Measurements from ENCODE around the gene P2RX2.

The P2RX2 gene

GRCh38 chr12:132664206-132665148 lies 45.9 kb downstream of the P2RX2 start:
- Histone ChIP-seq H3K4me3 (ENCODE audit: low read length) (no peak overlapping the region), H3K27ac (ENCODE audit: low read depth, low read length) (no peak overlapping the region), H3K9me2 (replicated peaks; ENCODE audit: control insufficient read depth, low read length) (no peaks in the 10 kb centered on the region), H3K79me2 (ENCODE audit: control insufficient read depth, low read length) (0 out of 2 replicates have a peak, but pooled peaks cover 7% of the 10 kb centered on the region), H3K9me3 (ENCODE audit: control insufficient read depth, insufficient read depth, low read length) (no peaks in the 10 kb centered on the region), H3K4me2 (ENCODE audit: low read length) (no peak overlapping the region), H3K36me3 (ENCODE audit: control insufficient read depth, low read length) (peaks cover 98% of the 10 kb centered on the region), H3F3A (ENCODE audit: control insufficient read depth, insufficient read depth) (no peaks in the 10 kb centered on the region), H4K20me1 (ENCODE audit: control insufficient read depth, insufficient read depth, low read depth, low read length) (no peaks in the 10 kb centered on the region), H3K27me3 (ENCODE audit: control insufficient read depth, low read length) (no peaks in the 10 kb centered on the region), H3K4me1 (ENCODE audit: control insufficient read depth, low read length) (no peaks in the 10 kb centered on the region)
- TF ChIP-seq CTCF (IDR thresholded peaks at IDR 0.05; ENCODE audit: low read depth, low read length, poor library complexity, severe bottlenecking) (no peak), EZH2phosphoT487 (IDR thresholded peaks at IDR 0.05; ENCODE audit: borderline replicate concordance, low read length) (no peak)

GRCh38 chr12:132665149-132665491 lies 46.5 kb downstream of the P2RX2 start:
- Histone ChIP-seq H3K9me3 (ENCODE audit: control insufficient read depth, insufficient read depth, low read length) (no peaks in the 10 kb centered on the region), H3K4me2 (ENCODE audit: low read length) (no peak overlapping the region), H4K20me1 (ENCODE audit: control insufficient read depth, insufficient read depth, low read depth, low read length) (no peaks in the 10 kb centered on the region), H3K36me3 (ENCODE audit: control insufficient read depth, low read length) (peaks cover 97% of the 10 kb centered on the region), H3K4me3 (ENCODE audit: low read length) (no peak overlapping the region), H3K4me1 (ENCODE audit: control insufficient read depth, low read length) (no peaks in the 10 kb centered on the region), H3K79me2 (ENCODE audit: control insufficient read depth, low read length) (0 out of 2 replicates have a peak, but pooled peaks cover 7% of the 10 kb centered on the region), H3K27ac (ENCODE audit: low read depth, low read length) (no peak overlapping the region), H3K27me3 (ENCODE audit: control insufficient read depth, low read length) (no peaks in the 10 kb centered on the region), H3K9me2 (replicated peaks; ENCODE audit: control insufficient read depth, low read length) (no peaks in the 10 kb centered on the region), H3F3A (ENCODE audit: control insufficient read depth, insufficient read depth) (no peaks in the 10 kb centered on the region)
- no peak for TF ChIP-seq EZH2phosphoT487 (IDR thresholded peaks at IDR 0.05; ENCODE audit: borderline replicate concordance, low read length)

- Histone ChIP-seq H3K79me2 (ENCODE audit: control insufficient read depth, low read length) (0 out of 2 replicates have a peak, but pooled peaks cover 7% of the 10 kb centered on the region), H3K36me3 (ENCODE audit: control insufficient read depth, low read length) (peaks cover 94% of the 10 kb centered on the region), H3K27me3 (ENCODE audit: control insufficient read depth, low read length) (no peaks in the 10 kb centered on the region), H4K20me1 (ENCODE audit: control insufficient read depth, insufficient read depth, low read depth, low read length) (no peaks in the 10 kb centered on the region), H3K9me2 (replicated peaks; ENCODE audit: control insufficient read depth, low read length) (no peaks in the 10 kb centered on the region), H3K4me3 (ENCODE audit: low read length) (no peak overlapping the region), H3K4me2 (ENCODE audit: low read length) (no peak overlapping the region), H3K27ac (ENCODE audit: low read depth, low read length) (no peak overlapping the region), H3K4me1 (ENCODE audit: control insufficient read depth, low read length) (no peaks in the 10 kb centered on the region), H3F3A (ENCODE audit: control insufficient read depth, insufficient read depth) (no peaks in the 10 kb centered on the region), H3K9me3 (ENCODE audit: control insufficient read depth, insufficient read depth, low read length) (no peaks in the 10 kb centered on the region)
- TF ChIP-seq EZH2phosphoT487 (IDR thresholded peaks at IDR 0.05; ENCODE audit: borderline replicate concordance, low read length) (no peak), CTCF (IDR thresholded peaks at IDR 0.05; ENCODE audit: low read depth, low read length, poor library complexity, severe bottlenecking) (no peak)
Measured at GRCh38 chr12:132665794-132666193, 47.2 kb downstream of the P2RX2 start.
